ENCODE measurements around the gene MYO3B. TPM values are rescaled to one million over a fixed set of nuclear protein-coding genes. Genes with fewer than 3 reads are reported as not detected.

MYO3B gene
- total and polyA plus RNA-seq, 2 of the 8 experiments (the other 6 are each of a cell fraction or from before 2014, with no cell fraction given): 0.17 to 0.19 TPM

DNA sequence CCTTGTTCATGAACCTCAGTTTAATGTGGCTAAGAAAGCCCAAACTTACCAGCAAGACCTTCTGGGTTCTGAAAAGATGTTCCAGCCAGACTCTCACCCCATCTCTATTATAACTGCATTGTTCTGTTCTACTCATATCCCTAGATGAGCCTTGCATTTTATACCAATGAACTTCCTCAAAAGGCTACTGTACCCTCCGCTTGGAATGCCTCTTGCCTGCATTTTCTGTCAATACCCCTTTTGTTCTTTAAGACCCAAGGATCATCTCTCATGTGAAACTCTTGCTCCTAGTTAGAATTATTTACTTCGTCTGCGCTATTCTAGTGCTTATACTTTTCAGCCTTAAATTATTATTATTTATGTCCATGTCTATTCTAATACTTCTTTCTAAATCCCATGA is 181.5 kb downstream of the MYO3B start (continued):
- no peak for TF ChIP-seq JUN (IDR thresholded peaks at IDR 0.05; ENCODE audit: low read depth, low read length)
- TF ChIP-seq SIX5 (IDR thresholded peaks at IDR 0.05; ENCODE audit: low read depth, low read length): no peak
- no peak for TF ChIP-seq YY1 (IDR thresholded peaks at IDR 0.05; ENCODE audit: low read depth, low read length)
- TF ChIP-seq KDM4A (IDR thresholded peaks at IDR 0.05; ENCODE audit: low read depth, low read length, severe bottlenecking): no peak
- no peak for TF ChIP-seq PHF8 (conservative IDR thresholded peaks at IDR 0.05; ENCODE audit: low read depth, low read length)
